Neural cell (in vitro differentiated cells): Measurements from ENCODE around the gene POLD4.

Experiments used
- POLR2AphosphoS5 ChIP-seq: IDR thresholded peaks from 2 replicates; pipeline ENCODE4 v1.6.1; 2012
- RAD21 ChIP-seq: fragments of 450-650 bp; conservative IDR thresholded peaks from 2 replicates; pipeline ENCODE4 v1.6.1; 2014; ENCODE audit warnings: antibody characterized with exemption, mild to moderate bottlenecking, moderate library complexity
- TAF1 ChIP-seq: IDR thresholded peaks from 2 replicates; pipeline ENCODE4 v1.6.1; 2012; ENCODE audit warnings: low read depth

DNA sequence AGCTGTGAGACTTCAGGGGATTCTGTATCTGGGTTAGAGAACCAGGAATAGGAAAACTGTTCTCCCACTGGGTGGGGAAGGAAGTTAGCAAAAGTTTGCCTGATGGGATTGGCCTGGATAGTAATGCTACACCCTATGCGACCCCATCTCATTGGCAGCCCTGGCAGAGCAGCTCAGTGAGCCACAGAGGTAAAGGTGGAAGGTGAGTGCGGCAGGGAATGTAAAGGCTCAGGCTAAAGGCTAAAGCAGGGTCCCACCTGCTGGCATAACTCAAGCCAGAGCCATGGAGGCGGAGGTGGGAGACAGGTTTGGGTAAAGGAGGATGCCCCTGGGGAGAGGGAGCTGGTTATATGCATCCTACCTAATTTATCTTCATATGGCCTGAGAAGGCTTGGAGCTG, 31.3 kb downstream of the POLD4 start:
- TF ChIP-seq POLR2AphosphoS5 (no peak), RAD21 (no peak), TAF1 (no peak)
